Measurements from ENCODE around the gene ADCYAP1R1.

Gene ADCYAP1R1
- 0 to 1.3 (median 0.03) reads per million in 18 experiments for total RNA-seq

- no peak for DNase-seq
Measured at GRCh38 chr7:31051598-31052486, at the start of gene ADCYAP1R1. Gene ADCYAP1R1 (plus strand): TSS chr7:31052308. CDS start chr7:31063265, 10,957 bp downstream.

GRCh38 chr7:31003097-31003496 is 49.0 kb upstream of the ADCYAP1R1 start:
- no peak for DNase-seq

DNA sequence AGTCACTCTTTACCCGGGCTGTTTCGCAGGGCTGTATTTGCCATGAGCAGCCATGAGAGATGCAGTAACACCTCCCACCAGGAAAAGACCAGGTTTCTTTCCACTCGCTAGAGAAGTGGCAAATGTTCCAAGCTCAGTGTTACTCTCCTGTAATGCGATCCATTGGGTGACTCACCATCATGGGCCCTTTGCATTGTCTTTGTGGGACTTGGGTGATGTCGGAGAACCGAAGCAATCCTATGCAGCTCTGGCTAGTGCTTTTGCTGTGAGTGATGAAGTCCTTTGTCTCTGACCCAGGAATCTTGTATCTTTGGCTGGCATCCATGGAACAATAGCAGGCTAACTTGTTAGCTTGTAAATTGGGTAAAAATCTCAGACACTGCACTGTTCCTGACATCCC is 48.4 kb upstream of the ADCYAP1R1 start:
- no peak for DNase-seq

DNA sequence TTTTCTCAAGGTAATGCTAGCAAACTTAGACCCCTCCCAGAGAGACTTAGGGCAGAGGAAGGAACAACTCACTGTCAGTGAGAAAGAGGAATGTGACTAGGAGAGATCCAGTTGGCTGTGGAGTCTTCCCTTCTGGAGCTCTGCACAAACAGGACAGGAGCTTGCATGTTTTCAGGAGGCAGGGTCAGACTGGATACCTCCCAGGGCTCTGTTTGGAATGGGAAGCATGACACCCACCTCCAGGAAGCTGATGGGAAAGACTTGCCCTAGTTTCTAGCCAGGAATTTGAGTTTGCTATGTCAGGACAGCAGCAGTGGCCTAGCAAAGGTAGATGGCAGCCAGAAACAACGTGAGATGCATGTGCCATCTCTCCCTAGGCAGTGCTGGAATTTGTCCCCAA is 47.7 kb upstream of the ADCYAP1R1 start:
- no peak for DNase-seq

- DNase-seq: no peak
Measured at GRCh38 chr7:31006857-31007256, 45.3 kb upstream of the ADCYAP1R1 start.

DNA sequence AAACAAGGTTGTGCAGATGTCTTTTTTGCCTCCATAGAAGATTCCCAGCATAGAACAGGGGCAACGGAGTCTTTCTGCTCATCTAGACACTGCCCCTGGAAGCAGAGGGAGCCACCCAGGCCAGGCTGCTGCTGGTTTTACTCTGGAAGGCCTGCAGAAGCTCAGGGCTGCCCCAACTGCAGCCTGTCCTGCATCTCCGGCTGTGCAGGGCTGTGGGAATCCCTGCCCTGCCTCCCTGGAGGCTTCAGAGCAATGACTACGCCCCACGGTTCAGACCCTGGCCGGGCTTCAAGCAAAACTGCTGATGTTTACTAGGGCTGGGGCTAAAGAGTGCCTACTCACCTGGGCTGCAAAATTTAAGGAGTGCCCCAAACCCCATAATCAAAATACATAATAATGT is 44.5 kb upstream of the ADCYAP1R1 start:
- DNase-seq: no peak

- DNase-seq: no peak
Measured at GRCh38 chr7:31014826-31015225, 37.3 kb upstream of the ADCYAP1R1 start.

DNA sequence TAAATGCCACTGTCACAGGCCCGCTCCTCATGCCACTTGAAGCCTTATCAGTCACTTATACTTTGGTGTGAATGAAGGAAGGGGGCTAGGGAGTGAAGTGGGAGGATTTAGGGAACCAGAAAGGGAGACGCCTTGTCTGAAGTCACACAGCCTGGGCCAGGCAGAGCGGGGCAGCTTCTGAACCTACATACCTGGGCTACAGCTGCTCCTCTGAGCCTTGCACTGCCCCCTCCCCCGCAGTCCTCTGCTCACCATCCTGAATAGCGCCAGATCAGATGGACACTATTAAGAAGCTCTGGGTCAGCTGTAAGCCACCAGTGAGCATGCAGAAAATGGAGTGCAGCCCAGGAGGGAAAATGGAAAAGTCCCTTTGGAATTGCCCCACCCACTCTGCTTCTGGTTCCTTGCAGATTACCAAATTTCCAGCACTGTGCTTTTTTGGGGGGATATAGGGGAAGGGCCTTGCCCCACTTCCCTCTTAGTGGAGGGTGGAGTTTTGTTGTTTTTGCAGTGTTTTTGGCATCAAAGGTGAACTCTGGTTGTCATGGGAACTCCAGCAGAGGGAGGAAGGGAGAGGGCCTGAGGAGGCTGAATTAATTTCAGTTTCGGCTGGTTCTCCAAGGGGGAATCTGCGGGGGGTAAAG is 35.0 kb upstream of the ADCYAP1R1 start:
- DNase-seq: no peak

GRCh38 chr7:31017721-31018120 is 34.4 kb upstream of the ADCYAP1R1 start:
- no peak for DNase-seq

DNA sequence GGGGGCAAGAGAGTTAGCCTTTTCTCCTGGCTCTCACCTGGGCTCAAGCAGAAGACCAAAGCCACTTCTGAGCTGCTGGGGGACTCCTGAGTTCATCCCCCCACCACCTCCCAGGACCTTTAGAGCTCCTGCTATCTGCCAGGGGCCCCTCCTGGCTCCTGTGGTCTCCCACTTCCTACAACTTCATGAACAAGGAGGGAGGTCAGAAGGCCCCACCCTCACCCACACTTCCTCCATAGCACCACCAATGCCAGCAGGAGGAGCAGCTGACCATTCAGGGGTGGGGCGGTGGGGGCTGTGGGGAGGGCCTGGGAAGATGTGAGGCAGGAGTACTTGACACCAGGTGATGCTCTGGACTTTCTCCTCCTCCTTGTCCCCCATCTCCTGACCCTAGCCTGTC is 32.6 kb upstream of the ADCYAP1R1 start:
- no peak for DNase-seq

DNA sequence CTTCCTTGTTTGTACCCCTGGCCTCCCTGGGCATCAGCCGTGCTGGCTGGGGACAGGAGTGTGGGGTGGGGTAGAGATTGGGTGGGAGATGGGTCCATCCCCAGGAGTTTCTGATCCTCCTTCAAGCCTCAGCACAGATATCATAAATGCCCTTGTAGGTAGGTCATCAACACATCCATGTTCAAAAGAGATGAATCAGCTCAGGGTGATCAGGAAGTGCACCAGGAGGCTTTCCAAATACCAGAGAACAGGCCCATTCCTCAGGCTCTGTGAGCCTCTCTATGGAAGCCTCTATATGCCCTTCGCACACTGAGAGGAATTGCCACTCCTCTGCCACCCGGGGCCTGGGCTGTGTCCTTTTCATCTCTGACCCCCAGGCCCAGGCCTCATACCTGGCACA is 31.9 kb upstream of the ADCYAP1R1 start:
- DNase-seq: no peak

DNA sequence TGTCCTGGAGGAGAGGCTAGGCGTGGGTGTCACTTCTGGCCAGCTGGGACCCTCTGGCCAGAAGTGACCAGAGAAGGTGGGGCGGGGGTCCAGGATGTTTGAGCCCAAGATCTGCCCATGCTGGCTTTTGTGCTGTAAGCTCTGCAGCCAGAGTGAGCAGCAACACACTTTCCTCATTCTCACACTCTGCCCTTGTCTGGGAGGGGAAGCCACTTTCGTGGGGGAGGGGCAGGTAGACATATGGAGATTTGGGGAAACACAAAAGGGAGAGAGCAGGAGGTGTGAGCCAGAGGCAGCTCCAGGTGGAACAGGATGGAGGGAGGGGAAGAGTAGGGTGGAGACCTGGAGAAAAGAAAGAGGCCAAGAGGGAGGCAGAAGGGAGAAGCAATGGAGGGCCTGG is 31.5 kb upstream of the ADCYAP1R1 start:
- no peak for DNase-seq

DNA sequence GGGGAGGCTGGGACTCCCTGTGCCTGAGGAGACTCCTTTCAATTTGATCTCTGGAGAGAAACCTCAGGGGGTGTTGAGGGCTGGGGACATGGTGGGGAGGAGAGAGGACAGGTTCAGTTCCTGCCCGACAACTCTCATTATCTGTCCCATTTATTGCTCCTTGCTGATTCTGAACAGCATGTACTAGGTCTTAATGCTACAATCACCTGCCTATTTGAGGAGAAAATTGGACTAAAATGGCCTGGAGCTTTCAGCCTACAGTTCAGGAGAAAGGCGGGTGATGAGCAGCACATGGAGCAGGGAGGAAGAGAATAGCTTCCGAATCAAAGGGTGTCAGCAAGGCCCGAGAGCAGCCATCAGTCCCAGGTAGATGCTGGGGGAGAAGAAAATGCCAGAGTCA is 30.0 kb upstream of the ADCYAP1R1 start:
- no peak for DNase-seq

GRCh38 chr7:31022726-31023125 is 29.4 kb upstream of the ADCYAP1R1 start:
- no peak for DNase-seq

GRCh38 chr7:31023877-31024276 is 28.2 kb upstream of the ADCYAP1R1 start:
- no peak for DNase-seq

DNA sequence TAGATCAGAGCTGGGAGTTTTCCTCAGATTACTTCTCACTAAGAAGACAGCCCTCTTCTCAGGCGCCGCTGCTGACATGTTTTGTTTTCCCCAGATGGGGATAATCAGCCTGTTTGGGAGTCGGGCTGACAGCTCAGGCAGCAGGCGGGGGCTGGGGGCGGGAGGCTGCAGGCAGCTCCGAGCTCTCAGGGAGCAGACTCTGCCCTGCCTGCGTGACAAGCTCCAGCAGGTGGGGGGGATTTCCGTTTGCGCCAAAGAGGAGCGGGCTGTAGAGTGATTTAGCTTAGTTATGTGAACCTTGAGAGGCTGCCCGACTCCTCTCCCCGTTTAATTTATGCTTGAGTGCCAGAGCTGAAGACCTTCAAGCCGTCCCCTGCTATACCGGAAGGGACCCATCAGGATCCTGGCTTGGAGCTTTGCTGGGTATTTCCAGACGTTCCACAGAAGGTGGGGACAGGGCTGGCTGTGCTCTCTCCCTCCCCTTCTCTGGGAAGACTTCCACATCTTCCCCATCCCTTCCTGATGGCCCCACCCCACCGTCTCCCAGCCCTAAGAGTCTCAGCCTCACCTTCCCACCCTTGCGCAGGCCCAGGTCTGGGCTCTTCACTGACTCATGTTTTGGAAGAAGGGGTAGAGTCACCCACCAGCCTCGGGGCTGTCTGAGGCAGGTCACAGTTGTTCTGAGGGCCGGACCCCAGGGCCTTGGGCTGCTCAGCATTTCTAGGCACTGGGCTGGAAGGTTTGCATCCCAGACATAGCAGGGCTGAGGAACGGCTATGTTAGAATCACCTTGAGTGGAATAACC is 24.7 kb upstream of the ADCYAP1R1 start:
- DNase-seq: no peak

DNA sequence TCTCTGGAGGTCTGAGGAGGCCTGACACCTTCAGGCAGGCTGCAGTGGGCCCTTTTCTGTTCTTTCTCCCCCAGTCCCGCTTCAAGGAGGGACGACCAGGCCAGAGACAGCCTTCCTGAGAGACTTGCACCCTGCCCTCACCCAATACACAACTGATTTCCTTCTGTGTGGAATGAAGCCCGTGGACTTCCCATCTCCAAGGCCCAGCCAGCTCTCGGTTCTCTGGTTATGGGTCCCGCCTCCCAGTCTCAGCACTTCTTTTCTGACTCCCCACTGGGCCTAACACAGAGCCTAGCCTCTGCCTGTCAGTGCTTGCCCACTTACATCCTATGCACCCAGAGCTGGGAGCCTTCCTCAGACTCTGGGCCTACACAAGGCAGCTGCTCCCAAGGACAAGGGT is 24.1 kb upstream of the ADCYAP1R1 start:
- DNase-seq: no peak

DNA sequence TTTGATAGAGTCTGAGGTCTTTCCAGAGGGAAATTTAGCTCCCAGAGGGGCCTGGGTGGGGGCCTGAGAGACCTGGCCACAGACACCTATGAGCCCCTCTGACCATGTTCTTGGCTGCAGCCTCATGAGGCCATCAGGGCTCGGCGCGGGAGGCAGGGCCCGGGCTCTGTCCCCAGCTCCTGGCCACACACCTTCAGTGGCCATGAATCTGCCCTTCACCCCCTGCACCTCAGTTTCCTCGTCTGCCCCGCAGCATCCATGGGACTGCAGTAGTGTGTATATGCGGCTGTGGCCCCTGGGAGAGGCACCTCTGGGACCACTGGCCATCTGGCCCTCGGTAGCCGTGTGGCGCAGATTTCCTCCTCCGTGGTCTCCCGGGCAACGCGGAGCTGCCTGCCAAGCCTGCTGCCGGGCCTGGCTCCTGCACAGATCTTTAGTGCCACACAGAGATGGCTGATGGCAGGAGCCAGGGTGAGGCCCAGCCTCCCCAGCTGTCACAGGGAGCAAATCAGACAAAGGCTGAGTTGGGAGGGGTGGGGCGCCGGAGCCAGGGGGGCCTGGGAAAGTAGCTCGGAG is 23.6 kb upstream of the ADCYAP1R1 start:
- no peak for DNase-seq

DNA sequence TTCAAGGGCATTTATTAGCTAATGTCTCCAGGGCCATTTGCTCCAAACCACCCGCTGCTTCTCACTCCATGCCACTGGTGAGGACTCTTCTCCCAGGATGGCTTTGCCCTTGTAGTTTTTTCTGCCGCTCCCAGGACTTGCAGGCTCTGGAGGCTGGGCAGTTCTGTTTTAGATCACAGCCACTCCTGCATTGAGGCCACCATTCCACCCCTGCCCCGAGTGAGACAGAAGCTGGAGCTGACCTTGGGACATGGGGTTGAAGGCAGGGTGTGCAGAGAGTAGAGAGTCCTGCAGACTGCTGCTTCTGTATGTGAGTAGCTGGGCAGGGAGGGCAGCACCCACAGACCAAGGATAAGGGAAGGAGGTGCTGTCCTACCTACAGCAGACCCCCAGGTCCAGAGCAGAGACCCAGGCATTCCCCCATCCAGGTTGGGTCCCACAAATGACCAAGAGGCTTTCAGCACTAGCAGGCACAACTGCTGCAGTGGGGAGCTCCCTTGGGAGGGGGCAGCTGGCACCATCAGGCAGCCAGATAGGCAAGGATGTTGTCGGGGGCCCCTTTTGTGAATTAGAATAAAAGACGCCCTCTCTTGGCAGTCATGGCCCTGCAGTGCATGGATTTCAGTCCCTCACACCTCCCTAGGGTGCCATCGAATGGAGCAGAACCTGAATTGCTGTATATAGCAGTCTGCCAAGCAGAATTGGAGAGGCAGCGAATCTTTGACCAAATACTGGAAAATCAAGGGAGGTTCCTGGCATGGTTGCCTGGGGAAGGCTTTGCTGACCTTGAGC is 22.7 kb upstream of the ADCYAP1R1 start:
- DNase-seq: no peak

DNA sequence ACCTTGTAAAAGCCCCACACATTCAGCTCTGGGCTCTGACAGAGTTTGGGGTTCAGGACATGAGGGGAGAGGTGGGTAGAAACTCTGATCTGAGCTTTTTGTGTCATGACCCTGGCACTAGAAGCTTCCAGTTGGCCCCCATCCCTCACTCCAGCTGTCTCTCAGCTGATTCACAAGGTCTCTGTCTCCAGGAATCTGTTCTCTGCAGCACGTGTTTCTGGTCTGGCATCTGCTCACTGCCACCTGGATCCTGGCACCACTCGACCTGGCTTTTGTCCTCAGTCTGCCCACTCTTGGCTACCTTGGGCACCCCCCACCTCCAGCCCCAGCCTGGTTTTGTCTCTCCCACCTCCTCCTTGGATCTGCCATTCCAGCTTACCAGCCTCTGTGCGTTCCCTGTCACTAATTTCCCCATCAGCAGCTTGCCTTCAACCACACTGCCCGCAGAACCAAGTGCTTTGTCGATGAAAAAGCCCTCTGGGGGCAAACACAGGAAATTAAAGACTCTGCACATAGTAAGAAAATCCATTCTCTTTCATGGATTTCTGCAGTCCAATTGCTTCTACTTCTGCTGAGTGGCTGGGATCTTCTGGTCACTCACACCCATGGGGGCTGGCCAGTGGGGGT is 18.3 kb upstream of the ADCYAP1R1 start:
- no peak for DNase-seq

GRCh38 chr7:31036924-31037323 is 15.2 kb upstream of the ADCYAP1R1 start:
- DNase-seq: no peak

GRCh38 chr7:31043051-31043471 is 9.0 kb upstream of the ADCYAP1R1 start:
- DNase-seq: no peak

All from inflammatory macrophage (primary cell).